GM12892 (cell line): ENCODE data around the gene PALLD.

Experiments used
- DNase-seq: peaks from one replicate; pipeline ENCODE4 v3.0.0; 2011; ENCODE audit not compliant: insufficient read length
- FAIRE-seq: peaks from 2 replicates; lab custom pipeline; 2011; peaks lifted over from hg19 to GRCh38; lab: Jason Lieb, UNC
- POLR2A ChIP-seq: IDR thresholded peaks from 2 replicates; pipeline ENCODE4 v1.6.1; 2011; ENCODE audit warnings: low read depth, low read length, control low read depth
- POLR2AphosphoS5 ChIP-seq: IDR thresholded peaks from 2 replicates; pipeline ENCODE4 v1.6.1; 2011; ENCODE audit warnings: low read depth, low read length, control low read depth
- TAF1 ChIP-seq: IDR thresholded peaks from 2 replicates; pipeline ENCODE4 v1.6.1; 2011; ENCODE audit warnings: low read depth, mild to moderate bottlenecking, control low read depth, low read length, borderline replicate concordance

The PALLD gene

GRCh38 chr4:168551945-168552695 lies 55.3 kb downstream of the PALLD start:
- DNase-seq: no peak
- TF ChIP-seq TAF1 (no peak), POLR2A (no peak)
- FAIRE-seq: no peak

- TF ChIP-seq TAF1: no peak
- no peak for TF ChIP-seq POLR2AphosphoS5
- TF ChIP-seq POLR2A: no peak
- FAIRE-seq: no peak
These were observed 57.0 kb downstream of the PALLD start for GRCh38 chr4:168553714-168554370.

GRCh38 chr4:168555437-168555836 lies 58.6 kb downstream of the PALLD start:
- FAIRE-seq (no peak), DNase-seq (no peak)
- TF ChIP-seq TAF1: no peak
- no peak for TF ChIP-seq POLR2A
- TF ChIP-seq POLR2AphosphoS5: no peak

More at GRCh38 chr4:168553714-168554370, 57.0 kb downstream of the PALLD start:
- no peak for DNase-seq

GRCh38 chr4:168557658-168558057 lies 60.8 kb downstream of the PALLD start:
- FAIRE-seq (no peak), DNase-seq (no peak)
- TF ChIP-seq POLR2A: no peak
- no peak for TF ChIP-seq TAF1
- no peak for TF ChIP-seq POLR2AphosphoS5

- DNase-seq (no peak), FAIRE-seq (no peak)
- TF ChIP-seq TAF1: no peak
- TF ChIP-seq POLR2AphosphoS5: no peak
- TF ChIP-seq POLR2A: no peak
These were observed 61.7 kb downstream of the PALLD start for GRCh38 chr4:168558599-168558998.

GRCh38 chr4:168560184-168561180 lies 63.6 kb downstream of the PALLD start:
- FAIRE-seq (no peak), DNase-seq (no peak)
- TF ChIP-seq TAF1: no peak
- TF ChIP-seq POLR2AphosphoS5: no peak
- no peak for TF ChIP-seq POLR2A

GRCh38 chr4:168562041-168562571 lies 65.3 kb downstream of the PALLD start:
- TF ChIP-seq POLR2A: no peak
- no peak for TF ChIP-seq TAF1
- no peak for TF ChIP-seq POLR2AphosphoS5
- FAIRE-seq (no peak), DNase-seq (no peak)

GRCh38 chr4:168564023-168564422 lies 67.2 kb downstream of the PALLD start:
- TF ChIP-seq POLR2A: no peak
- no peak for TF ChIP-seq TAF1
- FAIRE-seq (no peak), DNase-seq (no peak)

- FAIRE-seq (no peak), DNase-seq (no peak)
- TF ChIP-seq TAF1 (no peak), POLR2A (no peak), POLR2AphosphoS5 (no peak)
These were observed 68.3 kb downstream of the PALLD start for GRCh38 chr4:168565130-168565529.

GRCh38 chr4:168566726-168567125 lies 69.9 kb downstream of the PALLD start:
- DNase-seq: no peak
- FAIRE-seq: no peak

GRCh38 chr4:168569066-168569930 lies 72.4 kb downstream of the PALLD start:
- DNase-seq (no peak), FAIRE-seq (no peak)
- TF ChIP-seq POLR2AphosphoS5 (no peak), POLR2A (no peak), TAF1 (no peak)

More at GRCh38 chr4:168566726-168567125, 69.9 kb downstream of the PALLD start:
- TF ChIP-seq POLR2AphosphoS5 (no peak), TAF1 (no peak), POLR2A (no peak)

GRCh38 chr4:168569931-168570276 lies 73.1 kb downstream of the PALLD start:
- FAIRE-seq (no peak), DNase-seq (no peak)
- TF ChIP-seq TAF1 (no peak), POLR2A (no peak), POLR2AphosphoS5 (no peak)
